Keratinocyte (primary cell): Measurements from ENCODE around the gene MYT1.

Experiments
- CTCF ChIP-seq, 3 experiments: IDR thresholded peaks in 1 of 3; conservative IDR thresholded peaks in 1 of 3; optimal IDR thresholded peaks in 1 of 3; 2 replicates in 2 of 3; 3 replicates in 1 of 3; pipeline versions ENCODE3 to v1.5.1; 2011; ENCODE audit warnings: low read length in 3 of 3, mild to moderate bottlenecking in 3 of 3, moderate library complexity in 2 of 3, control low read depth in 1 of 3, inconsistent platforms in 1 of 3; ENCODE audit not compliant: insufficient read depth in 2 of 3; ENCODE audit errors: extremely low read depth in 1 of 3
- EZH2 ChIP-seq: IDR thresholded peaks from one replicate; pipeline ENCODE4 v1.6.1; 2012; ENCODE audit warnings: inconsistent platforms, mild to moderate bottlenecking, low read length, moderate library complexity

DNA sequence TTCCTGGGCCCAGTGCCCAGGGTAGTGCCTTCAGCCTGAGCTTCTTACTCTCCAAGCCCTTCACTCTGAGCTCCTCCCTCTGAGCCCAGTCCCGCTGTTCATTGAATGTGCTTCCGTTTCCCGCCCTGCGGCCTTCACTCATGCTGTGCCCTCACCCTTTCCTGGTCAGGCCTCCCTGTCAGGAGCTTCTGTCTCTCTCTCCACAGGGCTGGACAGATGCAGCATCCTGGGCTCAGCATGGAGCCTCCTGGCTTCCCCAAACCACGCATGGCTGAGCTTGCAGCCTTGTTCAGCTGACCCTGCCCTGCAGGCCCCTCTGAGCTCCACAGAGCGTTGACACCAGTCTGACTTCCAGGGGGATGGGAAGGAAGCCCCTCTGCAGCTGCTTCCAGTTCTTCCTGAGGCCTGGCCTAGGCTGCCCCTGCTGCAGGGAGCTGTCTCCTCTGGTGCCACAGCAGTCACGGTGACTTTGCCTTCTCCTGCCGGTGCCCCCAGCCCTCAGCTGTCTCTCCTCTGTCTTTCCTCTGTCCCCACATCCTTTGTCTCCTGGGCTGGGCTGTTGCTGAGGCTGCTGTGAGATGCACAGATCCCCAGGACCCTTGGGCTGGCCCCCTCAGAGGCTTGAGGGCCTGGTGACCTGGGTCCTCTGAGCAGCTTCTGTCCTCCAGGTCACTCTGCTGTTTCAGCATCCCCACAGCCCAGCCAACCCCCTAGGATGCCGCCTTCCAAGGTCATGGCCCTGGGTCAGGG is 7.9 kb upstream of the MYT1 start:
- TF ChIP-seq CTCF (optimal IDR thresholded peaks at IDR 0.05 in 1 of 3, IDR thresholded peaks at IDR 0.05 in 1 of 3, conservative IDR thresholded peaks at IDR 0.05 in 1 of 3; ENCODE audit: extremely low read depth in 1 of 3, insufficient read depth in 2 of 3, low read length in 3 of 3) (no peak), EZH2 (no peak)
